GM12872 (cell line): ENCODE results near the gene DCAF8.

ENCODE experiments used
- TF ChIP-seq, protein P1 (sequence below): IDR thresholded peaks from 3 replicates; pipeline ENCODE4 v1.5.1; 2011; ENCODE audit warnings: low read depth, mild to moderate bottlenecking, low read length, moderate library complexity; ENCODE audit not compliant: insufficient read depth

The DCAF8 gene

DNA sequence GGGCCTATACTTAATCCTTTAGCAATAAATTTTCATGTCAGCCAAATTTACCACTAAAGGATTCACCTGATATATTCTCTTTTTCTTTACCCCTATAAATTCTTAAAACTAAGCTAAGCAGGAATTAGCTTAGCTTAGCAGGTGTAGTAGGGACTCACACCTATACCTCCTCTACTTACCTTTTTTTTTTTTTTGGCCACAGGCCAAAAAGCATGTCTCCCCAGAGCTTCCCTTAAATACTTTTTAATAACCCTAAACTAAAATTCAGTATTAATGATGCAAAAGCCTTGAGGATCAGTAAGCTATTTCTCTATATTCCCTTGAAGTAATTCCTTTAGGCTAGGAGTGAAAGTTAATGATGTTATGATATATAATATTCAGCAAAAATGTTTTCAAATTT lies 33.9 kb downstream of the DCAF8 start:
- TF ChIP-seq, protein P1, sequence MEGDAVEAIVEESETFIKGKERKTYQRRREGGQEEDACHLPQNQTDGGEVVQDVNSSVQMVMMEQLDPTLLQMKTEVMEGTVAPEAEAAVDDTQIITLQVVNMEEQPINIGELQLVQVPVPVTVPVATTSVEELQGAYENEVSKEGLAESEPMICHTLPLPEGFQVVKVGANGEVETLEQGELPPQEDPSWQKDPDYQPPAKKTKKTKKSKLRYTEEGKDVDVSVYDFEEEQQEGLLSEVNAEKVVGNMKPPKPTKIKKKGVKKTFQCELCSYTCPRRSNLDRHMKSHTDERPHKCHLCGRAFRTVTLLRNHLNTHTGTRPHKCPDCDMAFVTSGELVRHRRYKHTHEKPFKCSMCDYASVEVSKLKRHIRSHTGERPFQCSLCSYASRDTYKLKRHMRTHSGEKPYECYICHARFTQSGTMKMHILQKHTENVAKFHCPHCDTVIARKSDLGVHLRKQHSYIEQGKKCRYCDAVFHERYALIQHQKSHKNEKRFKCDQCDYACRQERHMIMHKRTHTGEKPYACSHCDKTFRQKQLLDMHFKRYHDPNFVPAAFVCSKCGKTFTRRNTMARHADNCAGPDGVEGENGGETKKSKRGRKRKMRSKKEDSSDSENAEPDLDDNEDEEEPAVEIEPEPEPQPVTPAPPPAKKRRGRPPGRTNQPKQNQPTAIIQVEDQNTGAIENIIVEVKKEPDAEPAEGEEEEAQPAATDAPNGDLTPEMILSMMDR, result no peak

DNA sequence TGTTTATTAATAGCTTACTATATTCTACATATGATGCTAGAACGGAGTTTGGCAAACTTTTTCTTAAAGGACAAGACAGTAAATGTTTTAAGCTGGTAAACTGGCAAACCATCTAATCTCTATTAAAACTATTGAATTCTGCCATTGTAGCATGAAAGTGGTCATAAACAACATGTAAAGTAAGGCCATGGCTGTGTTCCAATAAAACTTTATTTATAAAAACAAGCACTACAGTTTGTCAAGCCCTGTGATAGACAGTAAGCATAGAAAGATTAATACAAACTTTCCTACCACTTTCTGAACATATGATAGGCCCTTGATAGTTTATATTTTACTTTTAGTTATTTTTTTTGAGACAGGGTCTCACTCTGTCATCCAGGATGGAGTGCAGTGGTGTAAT lies 34.8 kb downstream of the DCAF8 start:
- TF ChIP-seq, protein P1, result no peak

DNA sequence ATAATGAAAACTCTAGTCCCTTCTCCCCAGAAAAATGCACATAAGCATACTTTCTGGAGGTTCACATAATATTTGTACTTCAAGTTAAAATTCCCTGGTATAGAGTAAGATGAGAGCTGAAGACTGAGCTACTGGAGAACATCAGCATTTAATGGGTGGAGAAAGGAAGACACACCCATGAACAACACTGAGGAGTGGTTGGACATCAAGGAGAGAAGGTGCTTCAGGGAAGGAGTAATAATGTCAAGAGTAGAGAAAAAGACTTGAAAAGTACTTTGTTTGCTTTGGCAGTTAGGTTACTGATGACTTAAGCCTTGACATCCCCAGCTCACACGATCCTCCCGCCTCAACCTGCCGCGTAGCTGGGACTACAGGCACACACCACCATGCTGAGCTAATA lies 35.3 kb downstream of the DCAF8 start:
- TF ChIP-seq, protein P1, result no peak

DNA sequence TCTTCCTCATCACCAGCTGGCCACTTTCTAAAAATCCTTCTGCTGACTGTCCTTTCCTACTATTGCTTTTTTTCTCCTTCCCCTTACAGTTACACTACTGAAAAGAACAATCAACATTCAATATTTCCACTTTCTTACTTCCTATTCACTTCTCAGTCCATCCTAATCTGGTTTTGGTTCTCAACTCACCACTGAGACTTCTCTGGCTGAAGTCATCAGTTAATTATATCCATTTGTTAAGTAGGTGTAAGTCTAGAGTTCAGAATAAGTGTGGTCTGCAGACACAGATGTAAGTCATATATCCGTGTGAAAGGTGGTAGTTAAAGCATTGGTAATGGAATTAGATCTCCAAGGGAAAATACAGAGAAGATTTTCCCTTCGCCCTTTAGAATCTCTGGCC lies 35.7 kb downstream of the DCAF8 start:
- TF ChIP-seq, protein P1, result no peak

DNA sequence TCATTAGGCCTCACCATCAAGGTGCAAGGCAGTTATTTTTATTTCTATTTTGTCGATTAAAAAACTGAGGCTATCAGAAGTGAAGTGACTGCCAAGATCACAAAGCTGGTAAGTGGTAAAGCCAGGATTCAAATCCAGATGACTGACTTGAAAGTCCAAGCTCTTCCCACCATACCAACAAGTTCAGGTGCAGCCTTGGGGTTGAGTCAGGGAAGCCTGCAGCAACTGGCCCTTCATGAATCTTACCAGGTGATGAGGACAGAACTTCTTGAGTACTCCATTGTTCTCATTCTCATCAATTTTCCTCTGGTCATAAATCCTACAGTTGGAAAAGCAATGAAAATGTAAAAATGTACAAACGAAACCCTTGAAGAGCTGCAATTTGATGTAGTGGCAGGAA lies 37.0 kb downstream of the DCAF8 start:
- TF ChIP-seq, protein P1, result no peak

DNA sequence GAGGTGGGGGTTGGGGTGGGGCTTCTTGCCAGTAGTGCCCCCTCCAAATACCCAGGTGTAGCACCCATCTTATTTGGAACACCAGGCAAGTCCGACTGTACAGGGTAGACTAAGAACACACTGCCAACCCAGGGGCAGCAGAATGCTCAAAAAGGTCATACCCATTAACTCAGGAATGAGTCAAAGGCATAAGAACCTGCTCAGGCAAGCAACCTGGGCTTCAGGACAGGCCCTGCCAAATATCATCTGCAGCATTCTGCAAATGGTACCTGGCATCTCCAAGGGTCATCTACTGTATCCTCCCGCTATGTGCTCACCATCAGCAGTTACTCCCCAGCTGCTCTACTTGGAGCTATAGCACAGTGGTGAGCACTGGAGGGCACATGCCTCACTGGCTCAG lies 37.7 kb downstream of the DCAF8 start:
- TF ChIP-seq, protein P1, result no peak

DNA sequence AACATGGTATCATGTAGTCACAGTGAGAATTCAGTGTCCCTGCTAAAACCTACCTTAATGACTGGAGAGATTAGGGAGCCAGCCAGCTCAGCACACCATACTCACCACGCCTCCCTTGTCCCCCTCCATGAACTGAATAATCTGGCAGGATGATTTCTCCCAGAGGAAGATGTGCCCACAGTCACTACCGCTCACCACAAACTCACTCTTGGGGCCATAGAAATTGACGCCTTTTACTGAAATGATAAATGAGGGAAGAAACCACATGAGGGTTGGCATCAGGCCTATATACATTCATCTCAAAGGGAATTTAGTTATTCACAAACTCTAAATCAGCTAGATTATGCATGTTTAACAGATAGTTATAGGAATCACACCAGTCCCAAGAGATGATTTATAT lies 39.8 kb downstream of the DCAF8 start:
- TF ChIP-seq, protein P1, result no peak

DNA sequence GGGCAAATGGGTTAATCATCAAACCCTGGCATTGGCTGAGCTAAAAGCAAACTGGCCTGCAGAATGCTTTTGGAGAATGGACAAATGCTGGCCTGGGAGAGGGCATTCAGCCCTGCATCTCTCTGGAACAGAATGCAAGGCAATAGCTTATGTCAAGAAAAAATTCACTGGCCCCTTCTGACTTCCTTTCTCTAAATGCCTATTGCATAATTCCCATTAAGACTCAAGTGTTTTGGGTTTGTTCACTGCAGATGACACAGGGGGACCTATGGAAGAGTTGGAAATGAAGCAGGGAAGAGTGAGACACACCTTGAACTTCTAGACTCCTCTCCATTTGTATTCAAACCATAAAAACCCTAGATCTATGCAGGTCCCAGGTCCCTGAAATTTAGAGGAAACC lies 41.3 kb downstream of the DCAF8 start:
- TF ChIP-seq, protein P1, result no peak
